ENCODE data around the gene TNFAIP6.

DNA sequence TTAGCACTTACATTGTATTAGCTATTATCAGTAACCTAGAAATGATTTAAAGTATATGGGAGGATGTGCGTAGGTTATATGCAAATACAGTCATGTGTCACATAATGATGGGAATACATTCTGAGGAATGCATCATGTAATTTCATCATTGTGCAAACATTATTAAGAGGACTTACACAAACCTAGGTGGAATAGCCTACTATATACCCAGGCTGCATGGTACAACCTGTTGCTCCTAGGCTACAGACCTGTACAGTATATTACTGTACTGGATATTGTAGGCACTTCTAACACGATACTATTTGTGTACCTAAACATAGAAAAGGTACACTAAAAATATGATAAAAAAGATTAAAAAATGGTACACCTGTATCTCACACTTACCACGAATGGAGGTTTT, 60.3 kb downstream of the TNFAIP6 start:
- TF ChIP-seq, protein P1, sequence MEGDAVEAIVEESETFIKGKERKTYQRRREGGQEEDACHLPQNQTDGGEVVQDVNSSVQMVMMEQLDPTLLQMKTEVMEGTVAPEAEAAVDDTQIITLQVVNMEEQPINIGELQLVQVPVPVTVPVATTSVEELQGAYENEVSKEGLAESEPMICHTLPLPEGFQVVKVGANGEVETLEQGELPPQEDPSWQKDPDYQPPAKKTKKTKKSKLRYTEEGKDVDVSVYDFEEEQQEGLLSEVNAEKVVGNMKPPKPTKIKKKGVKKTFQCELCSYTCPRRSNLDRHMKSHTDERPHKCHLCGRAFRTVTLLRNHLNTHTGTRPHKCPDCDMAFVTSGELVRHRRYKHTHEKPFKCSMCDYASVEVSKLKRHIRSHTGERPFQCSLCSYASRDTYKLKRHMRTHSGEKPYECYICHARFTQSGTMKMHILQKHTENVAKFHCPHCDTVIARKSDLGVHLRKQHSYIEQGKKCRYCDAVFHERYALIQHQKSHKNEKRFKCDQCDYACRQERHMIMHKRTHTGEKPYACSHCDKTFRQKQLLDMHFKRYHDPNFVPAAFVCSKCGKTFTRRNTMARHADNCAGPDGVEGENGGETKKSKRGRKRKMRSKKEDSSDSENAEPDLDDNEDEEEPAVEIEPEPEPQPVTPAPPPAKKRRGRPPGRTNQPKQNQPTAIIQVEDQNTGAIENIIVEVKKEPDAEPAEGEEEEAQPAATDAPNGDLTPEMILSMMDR (IDR thresholded peaks at IDR 0.05), result no peak
- no peak for TF ChIP-seq EZH2 (IDR thresholded peaks at IDR 0.05; ENCODE audit: borderline replicate concordance, insufficient read depth, low read depth, low read length, poor library complexity, severe bottlenecking)

All from B cell (primary cell).